Measurements from ENCODE around the gene GPR180. TPM values are rescaled to one million over a fixed set of nuclear protein-coding genes. Genes with fewer than 3 reads are reported as not detected.
"Not testable (repeated sequence)": the region's sequence is repeated elsewhere in the genome, so short reads cannot be mapped to it uniquely, and the experiment has no call there.

Gene GPR180
- total RNA-seq, 1 donor from 2014 or later, result 6.6 TPM

DNA sequence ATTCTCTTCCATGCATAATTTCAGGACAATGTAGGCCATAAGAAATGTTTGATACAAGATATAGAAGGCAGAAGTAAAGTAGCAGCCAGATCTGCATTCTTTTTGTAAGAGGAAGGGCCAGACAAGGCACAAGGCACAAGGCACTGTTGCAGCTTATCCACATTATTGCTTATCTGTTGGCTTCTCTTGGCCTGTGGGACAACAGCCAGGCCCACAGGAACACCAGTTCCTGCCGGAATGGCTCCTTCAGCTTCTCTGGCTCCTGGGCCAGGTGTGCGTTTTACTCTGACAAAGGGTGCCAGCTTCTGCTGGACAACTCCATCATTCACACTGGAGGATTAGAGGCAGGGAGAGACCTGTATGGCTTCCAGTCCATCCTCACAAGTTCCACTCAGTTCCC lies 29.2 kb downstream of the GPR180 start:
- DNase-seq (ENCODE audit: low read depth, low spot score), result no peak
- Mint-ChIP-seq H3K9me3 (no peaks in the 10 kb centered on the region), H3K4me1 (peaks cover 6% of the 10 kb centered on the region), H3K36me3 (ENCODE audit: low read depth) (peaks cover 10% of the 10 kb centered on the region), H3K4me3 (no peak overlapping the region), H3K27ac (ENCODE audit: unreplicated experiment) (no peak overlapping the region), H3K27me3 (ENCODE audit: low read depth) (no peaks in the 10 kb centered on the region)
- TF ChIP-seq, protein P1, sequence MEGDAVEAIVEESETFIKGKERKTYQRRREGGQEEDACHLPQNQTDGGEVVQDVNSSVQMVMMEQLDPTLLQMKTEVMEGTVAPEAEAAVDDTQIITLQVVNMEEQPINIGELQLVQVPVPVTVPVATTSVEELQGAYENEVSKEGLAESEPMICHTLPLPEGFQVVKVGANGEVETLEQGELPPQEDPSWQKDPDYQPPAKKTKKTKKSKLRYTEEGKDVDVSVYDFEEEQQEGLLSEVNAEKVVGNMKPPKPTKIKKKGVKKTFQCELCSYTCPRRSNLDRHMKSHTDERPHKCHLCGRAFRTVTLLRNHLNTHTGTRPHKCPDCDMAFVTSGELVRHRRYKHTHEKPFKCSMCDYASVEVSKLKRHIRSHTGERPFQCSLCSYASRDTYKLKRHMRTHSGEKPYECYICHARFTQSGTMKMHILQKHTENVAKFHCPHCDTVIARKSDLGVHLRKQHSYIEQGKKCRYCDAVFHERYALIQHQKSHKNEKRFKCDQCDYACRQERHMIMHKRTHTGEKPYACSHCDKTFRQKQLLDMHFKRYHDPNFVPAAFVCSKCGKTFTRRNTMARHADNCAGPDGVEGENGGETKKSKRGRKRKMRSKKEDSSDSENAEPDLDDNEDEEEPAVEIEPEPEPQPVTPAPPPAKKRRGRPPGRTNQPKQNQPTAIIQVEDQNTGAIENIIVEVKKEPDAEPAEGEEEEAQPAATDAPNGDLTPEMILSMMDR (conservative IDR thresholded peaks at IDR 0.05), result no peak

GRCh38 chr13:94632226-94632980 lies 30.7 kb downstream of the GPR180 start:
- Mint-ChIP-seq H3K27ac (ENCODE audit: unreplicated experiment) (no peak overlapping the region), H3K27me3 (ENCODE audit: low read depth) (no peaks in the 10 kb centered on the region), H3K4me1 (no peaks in the 10 kb centered on the region), H3K4me3 (no peak overlapping the region), H3K9me3 (peaks cover 2% of the 10 kb centered on the region), H3K36me3 (ENCODE audit: low read depth) (peaks cover 17% of the 10 kb centered on the region)
- no peak for DNase-seq (ENCODE audit: low read depth, low spot score)
- TF ChIP-seq, protein P1 (conservative IDR thresholded peaks at IDR 0.05), result no peak

GRCh38 chr13:94636096-94636495 lies 34.4 kb downstream of the GPR180 start:
- H3K27ac Mint-ChIP-seq (ENCODE audit: unreplicated experiment); H3K4me3 Mint-ChIP-seq; H3K4me1 Mint-ChIP-seq; H3K27me3 Mint-ChIP-seq (ENCODE audit: low read depth); DNase-seq (ENCODE audit: low read depth, low spot score); H3K9me3 Mint-ChIP-seq: not testable (repeated sequence)
- H3K36me3 Mint-ChIP-seq (ENCODE audit: low read depth), result peaks cover 20% of the 10 kb centered on the region

DNA sequence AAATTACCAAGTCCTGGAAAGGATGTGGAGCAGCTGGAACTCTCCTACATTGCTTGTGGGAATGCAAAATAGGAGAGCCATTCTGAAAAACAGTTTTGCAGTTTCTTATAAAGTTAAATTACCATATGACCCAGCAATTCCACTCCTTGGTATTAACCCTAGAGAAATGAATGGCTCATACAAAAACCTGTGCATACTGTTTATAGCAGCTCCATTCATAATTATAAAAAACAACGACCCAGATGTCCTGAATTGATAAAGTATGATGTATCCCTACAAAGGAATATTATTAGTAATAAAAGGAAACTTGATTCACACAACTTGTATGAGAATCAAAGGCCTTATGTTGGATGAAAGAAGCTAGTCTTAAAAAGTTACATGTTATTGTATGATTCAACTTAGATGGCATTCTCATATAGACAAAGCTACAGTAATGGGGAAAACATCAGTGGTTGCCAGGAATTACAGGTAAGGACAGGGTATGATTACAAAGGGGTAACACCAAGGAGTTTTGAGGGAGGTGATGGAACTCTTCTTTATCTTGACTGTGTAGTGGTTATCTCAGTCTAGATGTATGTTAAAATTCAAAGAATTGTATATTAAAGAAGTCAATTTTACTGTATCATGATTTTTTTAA lies 35.4 kb downstream of the GPR180 start:
- Mint-ChIP-seq H3K4me3 (no peak overlapping the region), H3K4me1 (peaks cover 18% of the 10 kb centered on the region), H3K27ac (ENCODE audit: unreplicated experiment) (no peak overlapping the region), H3K27me3 (ENCODE audit: low read depth) (no peaks in the 10 kb centered on the region), H3K9me3 (peaks cover 6% of the 10 kb centered on the region), H3K36me3 (ENCODE audit: low read depth) (peaks cover 20% of the 10 kb centered on the region)
- no peak for DNase-seq (ENCODE audit: low read depth, low spot score)
- TF ChIP-seq, protein P1 (conservative IDR thresholded peaks at IDR 0.05), result no peak

DNA sequence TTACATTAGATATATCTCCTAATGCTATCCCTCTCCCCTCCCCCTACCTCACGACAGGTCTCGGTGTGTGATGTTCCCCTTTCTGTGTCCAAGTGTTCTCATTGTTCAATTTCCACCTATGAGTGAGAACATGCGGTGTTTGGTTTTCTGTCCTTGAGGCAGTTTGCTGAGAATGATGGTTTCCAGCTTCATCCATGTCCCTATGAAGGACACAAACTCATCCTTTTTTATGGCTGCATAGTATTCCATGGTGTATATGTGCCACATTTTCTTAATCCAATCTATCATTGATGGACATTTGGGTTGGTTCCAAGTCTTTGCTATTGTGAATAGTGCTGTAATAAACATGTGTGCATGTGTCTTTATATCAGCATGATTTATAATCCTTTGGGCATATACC lies 36.0 kb downstream of the GPR180 start:
- not testable (repeated sequence) for DNase-seq (ENCODE audit: low read depth, low spot score); H3K9me3 Mint-ChIP-seq; H3K4me3 Mint-ChIP-seq; H3K27ac Mint-ChIP-seq (ENCODE audit: unreplicated experiment); H3K27me3 Mint-ChIP-seq (ENCODE audit: low read depth)
- H3K36me3 Mint-ChIP-seq (ENCODE audit: low read depth), result peaks cover 20% of the 10 kb centered on the region
- H3K4me1 Mint-ChIP-seq, result peaks cover 19% of the 10 kb centered on the region

DNA sequence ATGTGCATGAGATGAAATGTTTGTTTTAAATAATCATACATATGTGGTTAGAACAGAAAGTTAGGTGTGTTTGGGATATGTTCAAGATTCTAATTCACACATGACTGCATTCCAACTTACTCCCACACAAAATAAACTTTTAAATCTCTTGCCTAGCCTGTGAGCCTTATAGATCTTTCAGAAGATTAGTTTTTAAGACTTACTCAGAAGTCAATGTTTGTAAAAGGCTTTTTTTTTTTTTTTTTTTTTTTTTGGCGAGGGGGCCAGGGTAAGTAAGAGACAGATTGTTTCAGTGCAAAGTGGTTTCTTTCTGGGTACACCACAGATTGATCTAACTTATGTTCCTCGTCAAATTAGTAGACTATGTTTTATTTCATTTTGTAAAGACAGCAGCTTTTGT lies 39.1 kb downstream of the GPR180 start:
- no peak for DNase-seq (ENCODE audit: low read depth, low spot score)
- Mint-ChIP-seq H3K4me1 (peaks cover 19% of the 10 kb centered on the region), H3K27ac (ENCODE audit: unreplicated experiment) (no peak overlapping the region), H3K9me3 (peaks cover 6% of the 10 kb centered on the region), H3K4me3 (no peak overlapping the region), H3K27me3 (ENCODE audit: low read depth) (no peaks in the 10 kb centered on the region), H3K36me3 (ENCODE audit: low read depth) (peaks cover 16% of the 10 kb centered on the region)
- TF ChIP-seq, protein P1 (conservative IDR thresholded peaks at IDR 0.05), result no peak

Measured in neural crest cell (in vitro differentiated cells).